GM12872 (cell line): ENCODE results near the gene TRNP1.

Source experiments
- CTCF ChIP-seq: IDR thresholded peaks from 3 replicates; pipeline ENCODE4 v1.5.1; 2011; ENCODE audit warnings: low read depth, mild to moderate bottlenecking, low read length, moderate library complexity; ENCODE audit not compliant: insufficient read depth

Gene TRNP1

DNA sequence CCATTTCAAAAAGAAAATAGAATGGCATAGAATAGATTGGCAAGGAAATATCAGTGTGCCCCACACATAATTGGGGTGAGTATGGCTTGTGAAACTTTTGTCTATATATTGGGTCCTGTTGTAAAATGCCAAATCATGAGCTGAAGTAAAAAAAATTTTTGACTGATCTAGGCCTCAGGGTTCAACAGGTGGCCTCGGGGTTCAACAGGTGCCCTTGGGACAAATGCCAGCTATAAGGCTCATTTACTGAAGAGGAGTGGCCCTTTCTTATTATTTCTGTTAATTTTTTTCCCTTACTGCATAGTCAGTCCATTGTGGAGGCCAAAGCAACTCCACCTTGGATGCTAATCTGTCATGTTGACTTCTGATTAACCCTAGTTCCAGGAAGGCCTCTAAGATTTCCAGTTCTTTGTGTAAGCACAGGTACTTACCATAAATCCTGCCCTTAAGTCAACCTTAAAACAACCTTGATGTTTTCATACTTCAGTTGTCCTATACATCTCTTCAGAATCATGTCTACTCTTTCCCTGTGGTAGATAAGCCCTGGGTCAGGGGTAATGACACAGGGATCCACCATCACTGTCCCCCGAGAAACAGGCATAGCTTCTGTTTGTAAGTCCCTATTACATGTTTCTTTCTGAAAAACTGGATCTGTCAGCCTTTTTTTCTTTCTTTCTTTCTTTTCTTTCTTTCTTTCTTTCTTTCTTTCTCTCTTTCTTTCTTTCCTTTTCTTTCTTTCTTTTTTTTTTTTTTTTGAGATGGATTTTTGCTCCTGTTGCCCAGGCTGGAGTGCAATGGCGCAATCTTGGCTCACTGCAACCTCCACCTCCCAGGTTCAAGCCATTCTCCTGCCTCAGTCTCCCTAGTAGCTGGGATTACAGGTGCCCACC, 16.6 kb upstream of the TRNP1 start:
- TF ChIP-seq CTCF, result no peak

DNA sequence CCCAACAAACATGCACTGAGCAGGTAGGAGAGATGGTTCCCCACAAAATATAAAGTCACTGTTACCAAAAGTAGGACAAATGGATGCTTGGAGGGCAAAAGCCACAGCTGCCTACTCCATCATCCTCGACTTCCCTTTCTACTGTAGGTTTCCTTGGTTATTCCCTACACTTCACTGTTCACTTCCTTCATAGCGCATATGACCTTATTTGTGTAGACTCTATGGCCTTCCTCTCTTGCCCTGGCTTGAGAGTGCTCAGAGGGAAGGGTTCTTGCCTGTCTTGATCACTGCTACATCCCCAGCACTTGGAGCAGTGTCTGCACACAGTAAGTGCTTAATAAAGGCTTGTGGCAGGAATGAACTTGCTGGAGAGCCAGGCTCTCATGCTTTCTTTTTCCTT, 14.6 kb upstream of the TRNP1 start:
- TF ChIP-seq CTCF, result no peak

DNA sequence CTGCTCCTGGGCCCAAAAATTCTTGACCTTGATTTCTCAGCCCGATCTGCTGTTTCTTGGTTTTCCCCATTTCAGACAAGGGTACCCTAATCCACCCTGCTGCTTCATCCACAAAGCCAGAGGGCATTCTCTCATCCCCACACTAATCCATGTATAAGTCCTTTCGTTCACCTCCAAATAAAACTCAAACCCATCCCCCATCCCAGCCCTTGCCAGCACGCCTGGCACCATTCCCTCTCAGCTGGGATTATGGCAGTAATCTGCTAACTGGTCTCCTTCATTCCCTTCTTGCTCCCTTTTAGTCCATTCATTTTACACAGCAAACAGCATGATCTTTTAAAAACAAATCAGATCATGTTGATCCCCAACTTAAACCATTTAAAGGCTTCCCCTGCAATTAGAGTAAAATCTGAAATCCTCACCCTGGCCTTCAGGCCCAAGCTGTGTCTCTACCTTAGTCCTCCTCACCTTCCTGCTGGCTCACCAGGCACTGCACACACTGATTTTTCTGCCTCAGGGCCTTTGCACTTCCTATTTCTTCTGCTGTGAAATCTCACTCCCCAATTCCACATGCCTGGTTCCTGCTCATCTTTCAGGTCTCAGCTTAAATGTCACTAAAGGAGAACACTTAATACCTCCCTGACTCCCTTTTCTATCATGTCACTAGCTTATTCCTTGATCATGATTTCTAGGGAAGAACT, 12.2 kb upstream of the TRNP1 start:
- no peak for TF ChIP-seq CTCF

- no peak for TF ChIP-seq CTCF
These were observed 9.6 kb upstream of the TRNP1 start for GRCh38 chr1:26983863-26984262.

GRCh38 chr1:26984291-26984690, 9.2 kb upstream of the TRNP1 start:
- TF ChIP-seq CTCF, result no peak

DNA sequence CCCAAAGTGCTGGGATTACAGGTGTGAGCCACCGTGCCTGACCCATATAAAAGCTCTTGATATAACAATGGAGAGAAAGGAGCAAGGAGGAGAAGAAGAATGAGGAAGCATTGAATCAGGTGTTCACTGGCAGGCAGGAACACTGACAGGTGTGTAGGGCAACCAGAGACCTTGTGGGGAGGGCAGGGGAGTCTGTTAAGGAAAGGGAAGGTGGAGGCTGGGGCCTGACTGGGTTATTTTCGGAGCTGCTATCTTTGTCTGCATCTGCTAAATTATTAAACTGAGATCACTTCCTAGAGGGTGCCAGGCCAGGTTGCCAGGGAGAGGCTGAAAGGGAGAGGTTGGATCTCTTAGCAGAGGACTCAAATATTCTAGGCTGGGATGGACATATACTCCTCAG, 6.8 kb upstream of the TRNP1 start:
- no peak for TF ChIP-seq CTCF

DNA sequence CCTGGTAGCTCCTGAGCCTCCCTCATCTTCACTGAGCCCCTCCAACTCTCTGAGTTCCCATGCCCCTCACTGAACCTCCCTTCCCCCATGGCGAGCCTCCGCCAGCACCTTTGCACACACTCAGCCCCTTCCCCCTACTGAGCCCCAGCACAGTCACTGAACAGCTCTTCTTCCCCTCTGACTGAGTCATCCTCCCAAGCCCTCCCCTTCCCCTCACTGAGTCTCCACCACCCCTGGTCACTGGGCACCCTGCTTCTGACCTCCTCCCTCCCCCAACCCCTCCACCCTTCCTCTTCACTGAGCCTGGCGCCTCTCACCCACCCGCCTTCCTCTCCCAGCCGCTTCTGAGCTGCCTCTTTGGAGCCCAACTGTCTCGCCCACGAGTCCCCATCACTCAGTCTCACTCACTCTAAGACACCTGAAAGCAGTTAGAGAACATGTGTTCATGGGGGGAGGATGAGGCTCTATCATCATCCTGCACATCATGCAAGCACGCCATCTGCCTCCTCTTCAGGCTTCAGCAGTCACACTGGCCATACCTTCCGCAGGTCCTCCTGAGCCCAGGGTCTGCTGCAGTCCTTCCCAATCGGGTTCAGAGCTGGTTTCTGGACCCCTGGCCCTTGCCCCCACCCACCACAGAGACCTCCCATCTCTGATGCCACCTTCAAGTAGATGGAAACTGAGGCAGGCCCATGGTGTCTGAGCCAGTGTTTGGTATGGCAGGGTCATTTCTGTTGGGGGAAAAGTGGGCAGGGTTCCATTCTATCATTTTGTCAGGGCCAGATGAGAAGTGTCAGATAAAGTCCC, 2.0 kb upstream of the TRNP1 start:
- no peak for TF ChIP-seq CTCF
